H9 (cell line): ENCODE data around the gene RRP15. TPM values are rescaled to one million over a fixed set of nuclear protein-coding genes. Genes with fewer than 3 reads are reported as not detected.

Experiments
- DNase-seq: peaks from one replicate; pipeline ENCODE4 v3.0.0-alpha.2; 2017
- H2AFZ ChIP-seq: one replicate; pipeline ENCODE4 v1.6.1; 2013; ENCODE audit warnings: mild to moderate bottlenecking, low read length, control low read depth, moderate library complexity
- H2AK5ac ChIP-seq: 2 replicates; pipeline ENCODE4 v1.6.1; 2013; ENCODE audit warnings: low read length, control low read depth, mixed read lengths; ENCODE audit not compliant: insufficient read length
- H2BK120ac ChIP-seq: one replicate; pipeline ENCODE4 v1.6.1; 2013; ENCODE audit warnings: low read depth, mild to moderate bottlenecking, low read length, control low read depth, inconsistent platforms; ENCODE audit not compliant: poor library complexity, severe bottlenecking
- H2BK12ac ChIP-seq: 2 replicates; pipeline ENCODE4 v1.6.1; 2013; ENCODE audit warnings: low read length, control low read depth, mixed read lengths, low read depth; ENCODE audit not compliant: insufficient read length
- H2BK15ac ChIP-seq: 2 replicates; pipeline ENCODE4 v1.6.1; 2013; ENCODE audit warnings: low read depth, low read length, control low read depth
- H2BK20ac ChIP-seq: one replicate; pipeline ENCODE4 v1.6.1; 2013; ENCODE audit warnings: low read depth, mild to moderate bottlenecking, low read length, control low read depth, inconsistent platforms; ENCODE audit not compliant: poor library complexity, severe bottlenecking
- H2BK5ac ChIP-seq: 2 replicates; pipeline ENCODE4 v1.6.1; 2013; ENCODE audit warnings: low read length, control low read depth, mixed read lengths; ENCODE audit not compliant: insufficient read length
- H3K14ac ChIP-seq: 2 replicates; pipeline ENCODE4 v1.6.1; 2013; ENCODE audit warnings: low read length, control low read depth; ENCODE audit not compliant: insufficient read depth
- H3K18ac ChIP-seq: 2 replicates; pipeline ENCODE4 v1.6.1; 2013; ENCODE audit warnings: low read depth, mild to moderate bottlenecking, mixed read lengths, low read length, control low read depth; ENCODE audit not compliant: insufficient read length
- H3K23ac ChIP-seq: 2 replicates; pipeline ENCODE4 v1.6.1; 2013; ENCODE audit warnings: low read length, control low read depth, mixed read lengths, low read depth; ENCODE audit not compliant: insufficient read length
- H3K23me2 ChIP-seq: 2 replicates; pipeline ENCODE4 v1.6.1; 2013; ENCODE audit warnings: low read depth, mild to moderate bottlenecking, mixed read lengths, low read length, control low read depth; ENCODE audit not compliant: insufficient read length, poor library complexity, severe bottlenecking
- H3K27ac ChIP-seq: 2 replicates; pipeline ENCODE4 v1.5.1; 2013; ENCODE audit warnings: low read length, control low read depth, mixed read lengths, low read depth; ENCODE audit not compliant: insufficient read length
- H3K27me3 ChIP-seq: 2 replicates; pipeline ENCODE4 v1.6.1; 2013; ENCODE audit warnings: low read length, control low read depth, inconsistent platforms; ENCODE audit not compliant: insufficient read depth
- H3K4ac ChIP-seq: 2 replicates; pipeline ENCODE4 v1.6.1; 2013; ENCODE audit warnings: low read depth, mild to moderate bottlenecking, control low read depth, inconsistent platforms, low read length, moderate library complexity
- H3K4me1 ChIP-seq: 2 replicates; pipeline ENCODE4 v1.6.1; 2013; ENCODE audit warnings: low read length, control low read depth, inconsistent platforms; ENCODE audit not compliant: insufficient read depth
- H3K4me2 ChIP-seq: 2 replicates; pipeline ENCODE4 v1.6.1; 2013; ENCODE audit warnings: low read length, control low read depth, mixed read lengths; ENCODE audit not compliant: insufficient read length, insufficient read depth
- H3K56ac ChIP-seq: 2 replicates; pipeline ENCODE4 v1.6.1; 2013; ENCODE audit warnings: low read depth, mild to moderate bottlenecking, mixed read lengths, low read length, control low read depth; ENCODE audit not compliant: insufficient read length
- H3K79me1 ChIP-seq: 2 replicates; pipeline ENCODE4 v1.6.1; 2013; ENCODE audit warnings: low read depth, mild to moderate bottlenecking, moderate library complexity, low read length, control low read depth, inconsistent platforms; ENCODE audit not compliant: insufficient read depth, poor library complexity, severe bottlenecking
- H3K79me2 ChIP-seq: 2 replicates; pipeline ENCODE4 v1.6.1; 2013; ENCODE audit warnings: low read length, control low read depth, inconsistent platforms; ENCODE audit not compliant: insufficient read depth
- H3K9ac ChIP-seq: 2 replicates; pipeline ENCODE4 v1.6.1; 2013; ENCODE audit warnings: low read length, control low read depth, mixed read lengths; ENCODE audit not compliant: insufficient read length; ENCODE audit errors: extremely low read depth
- H3K9me3 ChIP-seq: one replicate; pipeline ENCODE4 v1.6.1; 2013; ENCODE audit warnings: low read depth, low read length, inconsistent platforms; ENCODE audit not compliant: control insufficient read depth
- H3T11ph ChIP-seq: one replicate; pipeline ENCODE4 v1.6.1; 2013; ENCODE audit warnings: mild to moderate bottlenecking, low read length, control low read depth, inconsistent platforms
- H4K20me1 ChIP-seq: one replicate; pipeline ENCODE4 v1.6.1; 2013; ENCODE audit not compliant: control insufficient read depth, insufficient read length, insufficient read depth
- H4K5ac ChIP-seq: 2 replicates; pipeline ENCODE4 v1.6.1; 2013; ENCODE audit warnings: low read depth, mild to moderate bottlenecking, mixed read lengths, low read length, control low read depth; ENCODE audit not compliant: insufficient read length
- H4K8ac ChIP-seq: replicated peaks from 2 replicates; pipeline ENCODE4 v1.6.1; 2013; ENCODE audit warnings: low read length, control low read depth, mixed read lengths, low read depth; ENCODE audit not compliant: insufficient read length
- H4K91ac ChIP-seq: 2 replicates; pipeline ENCODE4 v1.6.1; 2013; ENCODE audit warnings: low read depth, mild to moderate bottlenecking, moderate library complexity, mixed read lengths, low read length, control low read depth; ENCODE audit not compliant: insufficient read length
- H3K27ac Mint-ChIP-seq, 3 experiments: 2 replicates in 2 of 3; 3 replicates in 1 of 3; pipeline ENCODE4 v1.8.0; 2020 to 2021; ENCODE audit warnings: mixed read lengths in 3 of 3, mild to moderate bottlenecking in 1 of 3, moderate library complexity in 1 of 3
- H3K27me3 Mint-ChIP-seq: 2 replicates; pipeline ENCODE4 v1.8.0; 2021; ENCODE audit warnings: low read depth, mild to moderate bottlenecking, moderate library complexity, mixed read lengths
- H3K36me3 Mint-ChIP-seq, 3 experiments: 2 replicates in 2 of 3; 3 replicates in 1 of 3; pipeline ENCODE4 v1.8.0; 2020 to 2021; ENCODE audit warnings: low read depth in 3 of 3, mixed read lengths in 3 of 3; ENCODE audit not compliant: insufficient read depth in 1 of 3
- H3K4me1 Mint-ChIP-seq, 2 experiments: 2 replicates each; pipeline ENCODE4 v1.8.0; 2020; ENCODE audit warnings: mixed read lengths in 2 of 2
- H3K4me3 Mint-ChIP-seq, 2 experiments: 2 replicates in 1 of 2; 3 replicates in 1 of 2; pipeline ENCODE4 v1.8.0; 2020 to 2021; ENCODE audit warnings: mild to moderate bottlenecking in 2 of 2, mixed read lengths in 2 of 2, moderate library complexity in 1 of 2
- H3K9me3 Mint-ChIP-seq, 2 experiments: 2 replicates in 1 of 2; 3 replicates in 1 of 2; pipeline ENCODE4 v1.8.0; 2020; ENCODE audit warnings: mild to moderate bottlenecking in 2 of 2, mixed read lengths in 2 of 2, moderate library complexity in 1 of 2
- WGBS: extraction: QIAGEN DNeasy Blood & Tissue Kit; methylation state at CpG from one replicate; pipeline ENCODE4 v1.1.7; 2013; ENCODE audit warnings: missing lambda C conversion rate, low lambda C conversion rate, mixed read lengths; ENCODE audit not compliant: insufficient read length; ENCODE audit errors: extremely low coverage; 5-methylcytosine and 5-hydroxymethylcytosine counted together
- total RNA-seq: library from RNA; stranded (reverse); gene quantifications from 2 replicates; pipeline ENCODE4 v1.2.1, GENCODE V29; 2021
- TF ChIP-seq, protein P1 (sequence below): fragments of 200-600 bp; sonication (generic); conservative IDR thresholded peaks from 3 replicates; pipeline ENCODE4 v1.8.0; 2021; ENCODE audit warnings: antibody characterized with exemption, mild to moderate bottlenecking

The RRP15 gene
- total RNA-seq, 1 experiment from 2014 or later = 48.7 TPM

DNA sequence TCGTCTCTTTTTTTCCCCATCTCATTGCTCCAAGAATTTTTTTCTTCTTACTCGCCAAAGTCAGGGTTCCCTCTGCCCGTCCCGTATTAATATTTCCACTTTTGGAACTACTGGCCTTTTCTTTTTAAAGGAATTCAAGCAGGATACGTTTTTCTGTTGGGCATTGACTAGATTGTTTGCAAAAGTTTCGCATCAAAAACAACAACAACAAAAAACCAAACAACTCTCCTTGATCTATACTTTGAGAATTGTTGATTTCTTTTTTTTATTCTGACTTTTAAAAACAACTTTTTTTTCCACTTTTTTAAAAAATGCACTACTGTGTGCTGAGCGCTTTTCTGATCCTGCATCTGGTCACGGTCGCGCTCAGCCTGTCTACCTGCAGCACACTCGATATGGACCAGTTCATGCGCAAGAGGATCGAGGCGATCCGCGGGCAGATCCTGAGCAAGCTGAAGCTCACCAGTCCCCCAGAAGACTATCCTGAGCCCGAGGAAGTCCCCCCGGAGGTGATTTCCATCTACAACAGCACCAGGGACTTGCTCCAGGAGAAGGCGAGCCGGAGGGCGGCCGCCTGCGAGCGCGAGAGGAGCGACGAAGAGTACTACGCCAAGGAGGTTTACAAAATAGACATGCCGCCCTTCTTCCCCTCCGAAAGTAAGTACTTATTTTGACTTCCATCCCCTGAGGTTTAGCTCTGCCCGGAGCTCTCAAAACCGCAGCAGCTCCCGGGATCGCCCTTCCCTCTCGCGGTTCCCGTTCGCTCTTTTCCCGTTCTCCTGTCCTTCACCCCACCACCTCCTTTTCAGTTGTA, 61.5 kb downstream of the RRP15 start:
- Histone ChIP-seq H3K4me1 (no peaks in the 10 kb centered on the region), H4K20me1 (no peaks in the 10 kb centered on the region), H2AFZ (no peak overlapping the region), H3K4me2 (peak overlapping the region; percentile 84), H3K79me2 (no peaks in the 10 kb centered on the region), H4K8ac (no peak overlapping the region), H4K91ac (no peak overlapping the region), H3K56ac (no peak overlapping the region), H3K79me1 (no peaks in the 10 kb centered on the region), H2BK5ac (no peak overlapping the region), H3K18ac (no peak overlapping the region), H4K5ac (no peak overlapping the region), H2AK5ac (no peak overlapping the region), H3K27me3 (no peaks in the 10 kb centered on the region; the same call in 1 of the 2 replicates), H2BK12ac (no peak overlapping the region), H3K9me3 (no peaks in the 10 kb centered on the region), H3K23me2 (peaks cover 20% of the 10 kb centered on the region), H3K9ac (no peak overlapping the region), H3K23ac (no peak overlapping the region), H2BK15ac (no peak overlapping the region), H3K4ac (no peak overlapping the region), H3K27ac (no peak overlapping the region), H3K14ac (no peak overlapping the region), H2BK20ac (no peak overlapping the region), H2BK120ac (no peak overlapping the region), H3T11ph (no peak overlapping the region)
- H3K27ac Mint-ChIP-seq = peak overlapping the region in 1 of 3 experiments; percentile 81; a peak in 2 of 7 replicates
- peaks cover 25 to 31% of the 10 kb centered on the region in 2 experiments for H3K4me1 Mint-ChIP-seq
- H3K36me3 Mint-ChIP-seq = peaks cover 0 to 1% (median 0%) of the 10 kb centered on the region in 3 experiments; a peak in 1 of 7 replicates
- WGBS = no CpG with 5 or more reads among the region's 39 CpGs
- H3K9me3 Mint-ChIP-seq = no peaks in the 10 kb centered on the region
- peaks cover 2% of the 10 kb centered on the region; the same call in 1 of the 2 replicates for H3K27me3 Mint-ChIP-seq
- peak; percentile 46 for DNase-seq
- no peak overlapping the region for H3K4me3 Mint-ChIP-seq
- TF ChIP-seq, protein P1, sequence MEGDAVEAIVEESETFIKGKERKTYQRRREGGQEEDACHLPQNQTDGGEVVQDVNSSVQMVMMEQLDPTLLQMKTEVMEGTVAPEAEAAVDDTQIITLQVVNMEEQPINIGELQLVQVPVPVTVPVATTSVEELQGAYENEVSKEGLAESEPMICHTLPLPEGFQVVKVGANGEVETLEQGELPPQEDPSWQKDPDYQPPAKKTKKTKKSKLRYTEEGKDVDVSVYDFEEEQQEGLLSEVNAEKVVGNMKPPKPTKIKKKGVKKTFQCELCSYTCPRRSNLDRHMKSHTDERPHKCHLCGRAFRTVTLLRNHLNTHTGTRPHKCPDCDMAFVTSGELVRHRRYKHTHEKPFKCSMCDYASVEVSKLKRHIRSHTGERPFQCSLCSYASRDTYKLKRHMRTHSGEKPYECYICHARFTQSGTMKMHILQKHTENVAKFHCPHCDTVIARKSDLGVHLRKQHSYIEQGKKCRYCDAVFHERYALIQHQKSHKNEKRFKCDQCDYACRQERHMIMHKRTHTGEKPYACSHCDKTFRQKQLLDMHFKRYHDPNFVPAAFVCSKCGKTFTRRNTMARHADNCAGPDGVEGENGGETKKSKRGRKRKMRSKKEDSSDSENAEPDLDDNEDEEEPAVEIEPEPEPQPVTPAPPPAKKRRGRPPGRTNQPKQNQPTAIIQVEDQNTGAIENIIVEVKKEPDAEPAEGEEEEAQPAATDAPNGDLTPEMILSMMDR = no peak
